Fibroblast of villous mesenchyme (primary cell): ENCODE measurements around the gene ING1. TPM values are rescaled to one million over a fixed set of nuclear protein-coding genes. Genes with fewer than 3 reads are reported as not detected.
"Not testable (repeated sequence)": the region's sequence is repeated elsewhere in the genome, so short reads cannot be mapped to it uniquely, and the experiment has no call there.

ENCODE experiments used
- DNase-seq: peaks from one replicate; pipeline ENCODE4 v3.0.0-alpha.2; 2010; ENCODE audit warnings: low read depth
- H3K4me3 ChIP-seq: 2 replicates; pipeline ENCODE4 v1.5.1; 2011; ENCODE audit warnings: low read depth, mild to moderate bottlenecking, low read length
- CTCF ChIP-seq: IDR thresholded peaks from 2 replicates; pipeline ENCODE4 v1.5.1; 2012; ENCODE audit warnings: low read depth, mild to moderate bottlenecking, low read length; ENCODE audit not compliant: insufficient read depth
- total RNA-seq: library from RNA; depleted of rRNA; stranded (reverse); fragments of >200 nt; gene quantifications from 2 replicates; pipeline ENCODE4 v1.2.3, GENCODE V29; 2012

Gene ING1
- total RNA-seq: 8.1 and 8.2 TPM in 2 replicates

DNA sequence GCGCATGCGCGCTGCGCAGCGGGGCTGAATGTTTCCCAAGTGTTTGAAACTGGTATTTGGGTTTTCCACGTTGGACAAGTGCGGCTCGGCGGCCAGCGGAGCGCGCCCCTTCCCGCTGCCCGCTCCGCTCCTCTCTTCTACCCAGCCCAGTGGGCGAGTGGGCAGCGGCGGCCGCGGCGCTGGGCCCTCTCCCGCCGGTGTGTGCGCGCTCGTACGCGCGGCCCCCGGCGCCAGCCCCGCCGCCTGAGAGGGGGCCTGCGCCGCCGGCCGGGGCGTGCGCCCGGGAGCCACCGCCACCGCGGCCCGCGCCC is at the start of gene ING1:
ING1 (plus strand) TSS at position 59 of the 311 bp plus-strand sequence. CDS start 450 bp downstream, outside the sequence.
- no peak for TF ChIP-seq CTCF
- peak within 1 kb of the TSS; percentile 87 for H3K4me3 ChIP-seq
- DNase-seq: no peak

GRCh38 chr13:110664041-110664440 is 49.5 kb upstream of the ING1 start:
- DNase-seq: no peak
- no peak overlapping the region for H3K4me3 ChIP-seq
- no peak for TF ChIP-seq CTCF

DNA sequence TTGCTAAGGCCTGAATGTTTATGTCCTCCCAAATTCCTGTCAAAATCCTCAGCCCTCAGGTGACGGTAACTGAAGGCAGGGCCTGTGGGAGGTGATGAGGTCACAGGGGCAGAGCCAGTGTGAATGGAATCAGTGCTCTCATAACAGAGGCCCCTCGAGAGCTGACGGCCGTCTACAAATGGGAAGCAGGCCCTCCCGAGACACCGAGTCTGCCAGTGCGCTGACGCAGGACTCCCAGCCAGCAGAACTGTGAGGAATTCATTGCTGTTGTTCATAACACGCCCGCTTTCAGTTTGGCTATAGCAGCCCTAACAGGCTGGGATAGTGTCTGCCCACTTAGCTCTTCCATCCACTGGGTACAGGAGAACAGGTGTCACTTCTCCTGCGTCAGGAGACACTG is 48.8 kb upstream of the ING1 start:
- H3K4me3 ChIP-seq: no peak overlapping the region
- no peak for TF ChIP-seq CTCF
- no peak for DNase-seq

DNA sequence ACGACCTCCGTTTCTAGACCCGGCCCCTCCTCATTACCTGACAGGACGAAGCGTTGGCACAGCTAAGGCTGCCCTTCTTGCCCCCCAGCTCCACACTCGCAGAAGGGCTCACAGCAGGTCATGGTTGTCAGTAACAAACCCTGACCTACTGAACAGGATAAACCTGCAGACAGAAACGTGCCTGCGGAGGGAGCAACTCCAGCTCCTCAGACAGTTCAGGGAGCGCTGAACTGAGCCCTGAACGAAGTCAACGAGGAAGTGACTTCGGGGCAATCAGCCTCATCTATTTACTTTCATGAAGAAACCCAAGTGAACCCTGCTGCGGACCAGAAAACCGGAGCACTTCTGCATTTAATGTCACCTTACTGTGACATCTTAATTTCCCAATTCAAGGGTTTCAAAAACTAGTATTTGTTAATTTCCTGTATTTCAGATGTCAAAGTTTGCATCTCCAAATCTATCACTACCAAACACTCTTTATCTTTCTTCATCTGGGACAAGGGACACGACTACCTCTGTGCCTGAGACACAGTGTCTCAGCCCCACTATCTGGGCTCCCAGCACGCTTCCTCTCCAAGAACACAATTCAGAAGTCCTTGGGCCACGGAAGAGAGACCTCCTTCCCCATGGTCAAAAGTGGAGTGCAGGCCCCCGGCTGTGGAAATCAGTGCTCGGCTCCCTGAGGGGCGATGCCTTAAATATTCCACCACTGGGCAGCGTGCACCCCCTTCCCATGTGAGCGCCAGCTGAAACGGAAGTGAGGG is 47.8 kb upstream of the ING1 start:
- DNase-seq: no peak
- TF ChIP-seq CTCF: no peak
- H3K4me3 ChIP-seq: no peak overlapping the region

DNA sequence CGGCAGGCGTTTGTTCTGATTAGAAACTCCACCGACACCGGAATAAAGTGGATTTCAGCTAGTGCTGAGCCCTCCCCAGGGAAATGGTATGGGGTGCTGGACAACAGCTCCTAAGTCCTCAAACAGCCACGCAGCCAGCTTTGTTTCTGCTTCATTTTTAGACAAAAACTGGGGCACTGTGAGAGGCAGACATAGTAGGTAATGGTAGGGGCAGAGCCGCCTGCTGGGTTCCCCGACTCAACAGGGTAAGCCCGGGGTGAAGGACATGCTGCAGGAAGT is 47.3 kb upstream of the ING1 start:
- DNase-seq: no peak
- no peak overlapping the region for H3K4me3 ChIP-seq
- no peak for TF ChIP-seq CTCF

- no peak for DNase-seq
- no peak overlapping the region for H3K4me3 ChIP-seq
- TF ChIP-seq CTCF: no peak
These were observed 44.5 kb upstream of the ING1 start for GRCh38 chr13:110669036-110669435.

- DNase-seq, H3K4me3 ChIP-seq: not testable (repeated sequence)
These were observed 43.7 kb upstream of the ING1 start for GRCh38 chr13:110669814-110670213.
